Activated CD4-positive, alpha-beta T cell treated with anti-CD3 and anti-CD28 coated beads for 48 hours (primary cell): ENCODE data around the gene IPCEF1.

Source experiments
- DNase-seq: peaks from one replicate; pipeline ENCODE4 v3.0.0-alpha.2; 2020

IPCEF1 gene

DNA sequence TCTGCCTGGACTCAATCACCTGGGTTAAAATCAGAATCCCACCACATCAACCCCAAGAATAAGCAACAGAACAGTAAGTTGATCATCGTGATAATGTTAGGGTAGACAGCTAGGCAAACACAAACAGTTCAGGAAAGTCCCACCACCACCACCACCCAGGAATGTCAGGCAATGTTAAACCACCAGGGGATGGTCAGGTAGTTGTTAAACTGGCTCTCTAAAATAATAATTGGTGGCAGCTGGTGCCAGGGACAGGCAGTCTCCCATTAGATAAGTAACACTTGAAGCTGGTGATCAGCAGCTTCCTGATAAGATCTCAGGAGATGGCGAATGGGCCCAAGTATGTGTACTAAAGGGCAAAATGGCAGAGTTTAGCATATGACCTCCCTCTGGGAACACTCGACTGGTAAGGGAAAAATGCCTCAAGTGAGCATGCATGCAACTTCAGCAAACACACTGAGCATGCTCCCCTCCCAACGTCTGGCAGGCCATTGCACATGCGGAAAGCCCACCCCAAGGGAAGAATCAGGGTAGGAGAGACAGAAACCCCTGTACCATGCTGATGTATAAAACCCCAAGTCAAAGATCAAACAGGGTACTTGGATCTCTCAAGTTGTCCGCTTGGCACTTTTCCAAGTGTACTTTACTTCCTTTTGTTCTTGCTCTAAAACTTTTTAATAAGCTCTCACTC, 66.6 kb downstream of the IPCEF1 start:
- DNase-seq = no peak

DNA sequence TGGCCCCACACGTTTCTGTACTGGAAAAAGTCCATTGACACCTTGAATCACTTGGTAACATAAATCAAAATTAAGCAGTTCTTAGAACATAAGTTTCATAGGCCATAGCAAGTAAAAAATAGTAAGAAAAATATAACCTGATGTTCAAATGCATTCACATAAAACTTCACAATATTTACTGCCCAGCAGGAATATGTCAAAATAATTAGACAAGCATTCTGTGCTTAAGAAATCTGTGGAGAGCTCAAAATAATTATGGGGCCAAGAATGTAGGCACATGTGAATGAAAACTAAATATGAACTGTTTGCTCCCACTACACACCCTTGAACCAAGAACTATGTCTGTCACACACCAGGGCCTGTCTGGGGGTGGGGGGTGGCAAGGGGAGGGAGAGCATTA, 70.8 kb downstream of the IPCEF1 start:
- DNase-seq = no peak

DNA sequence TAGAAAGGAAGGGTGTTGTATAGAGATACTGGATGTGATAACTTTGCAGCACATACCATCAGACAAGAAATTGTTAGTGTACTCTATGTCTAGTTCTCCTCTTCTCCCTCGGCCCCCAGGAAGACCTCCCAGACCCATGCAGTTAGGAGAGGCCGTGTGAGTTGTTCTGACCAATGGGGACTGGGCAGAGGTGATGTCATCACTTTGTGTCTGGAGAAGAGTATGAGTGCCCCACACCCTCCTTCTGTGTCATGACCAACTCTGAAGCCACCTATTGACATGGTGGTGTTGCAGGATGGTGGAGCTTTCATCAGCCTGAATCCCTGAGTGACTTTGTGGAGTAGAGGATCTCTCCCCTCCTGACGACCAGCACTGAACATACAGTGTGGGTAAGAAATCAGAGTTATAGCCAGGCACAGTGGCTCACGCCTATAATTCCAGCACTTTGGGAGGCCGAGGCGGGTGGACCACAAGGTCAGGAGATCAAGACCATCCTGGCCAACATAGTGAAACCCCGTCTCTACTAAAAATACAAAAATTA, 72.2 kb downstream of the IPCEF1 start:
- DNase-seq = no peak

DNA sequence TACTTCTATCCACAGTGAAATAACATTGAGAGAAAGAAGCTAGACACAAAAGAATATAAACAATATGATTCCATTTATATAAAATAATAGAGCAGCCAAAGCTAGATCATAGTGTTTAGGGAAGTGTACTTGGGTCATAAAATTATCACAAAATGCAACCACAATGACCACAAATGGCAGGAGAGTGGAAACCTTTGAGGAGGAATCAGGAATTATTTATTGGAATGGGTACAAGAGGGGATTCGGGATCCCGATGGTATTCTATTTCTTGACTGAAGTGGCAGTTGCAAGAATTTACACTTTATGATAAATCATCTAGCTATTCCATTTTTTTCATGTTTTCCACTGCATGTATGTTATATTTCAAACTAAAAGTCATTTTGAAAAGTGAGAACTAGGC, 76.1 kb downstream of the IPCEF1 start:
- DNase-seq = no peak

DNA sequence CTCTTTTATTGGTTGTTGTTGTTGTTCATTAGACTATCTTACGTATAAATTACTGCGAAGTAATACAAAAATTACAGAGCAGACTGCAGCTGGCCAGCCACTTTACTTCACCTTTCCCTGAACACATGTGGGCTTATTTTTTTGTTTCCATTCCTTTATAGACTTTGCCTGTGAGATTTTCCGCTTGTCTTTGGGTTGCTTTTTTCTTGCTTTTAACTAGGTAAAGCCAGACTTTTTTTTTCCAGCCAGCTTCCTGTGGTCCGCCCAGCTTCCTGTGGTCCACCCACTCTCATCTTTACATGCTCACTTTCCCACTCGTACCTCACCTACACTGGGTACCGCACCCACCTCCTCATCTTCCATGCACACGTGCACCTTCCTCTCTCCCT, 79.0 kb downstream of the IPCEF1 start:
- peak; percentile 29 for DNase-seq

DNA sequence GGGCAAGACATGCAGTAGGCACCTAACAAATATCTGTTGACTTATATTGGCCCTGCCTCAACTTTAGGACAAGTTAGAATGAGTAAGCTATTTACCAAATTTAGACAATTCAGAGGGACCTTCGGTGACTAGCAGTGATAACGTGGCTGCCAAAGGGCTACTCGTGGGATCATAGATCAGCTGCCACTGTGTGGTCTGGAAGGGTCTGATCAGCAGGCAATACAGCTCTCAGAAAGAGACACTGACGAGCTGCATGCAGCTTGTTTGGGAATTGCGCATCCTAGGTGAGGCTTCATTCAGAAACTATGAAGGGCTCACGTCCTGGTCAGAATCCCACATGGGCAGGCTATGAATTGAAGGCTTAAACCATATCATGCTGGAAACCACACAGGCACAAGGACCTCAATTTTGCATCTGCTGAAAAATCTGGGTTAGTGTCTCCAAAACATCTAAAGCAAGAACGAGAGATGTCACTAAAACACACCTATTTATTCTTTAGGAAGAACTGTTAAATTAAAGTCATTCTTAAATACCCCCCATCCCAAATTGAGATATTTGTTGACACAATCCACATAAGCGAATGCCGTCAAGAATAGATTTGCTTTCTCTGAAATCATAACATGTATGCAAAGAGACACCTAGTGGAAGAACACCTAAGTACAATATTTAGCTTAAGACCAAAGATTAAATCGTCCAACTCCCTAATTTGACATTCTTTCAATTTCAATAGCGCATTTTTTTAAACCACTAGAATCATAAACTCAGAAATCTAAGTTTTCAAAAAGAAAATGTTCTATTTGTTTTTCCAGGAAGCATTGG, 79.6 kb downstream of the IPCEF1 start:
- no peak for DNase-seq

DNA sequence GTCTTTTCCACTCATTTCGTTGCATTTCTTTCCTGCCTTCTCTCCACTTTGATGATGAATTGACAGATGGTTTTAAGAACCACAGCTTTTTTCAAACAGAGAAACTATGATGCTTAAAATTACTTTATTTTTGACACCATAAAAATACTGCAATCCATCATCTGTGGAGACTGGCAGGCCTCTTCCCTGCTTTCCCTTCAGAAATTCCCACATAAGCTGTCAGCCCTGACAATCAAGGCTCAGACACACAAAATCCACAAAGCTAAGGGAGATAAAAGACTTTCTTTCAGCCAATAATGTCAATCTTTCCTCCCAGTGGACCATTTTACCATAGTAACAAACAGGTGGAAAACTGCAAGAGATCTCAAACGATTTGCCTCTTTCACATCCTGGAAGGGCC, 82.4 kb downstream of the IPCEF1 start:
- DNase-seq = no peak

DNA sequence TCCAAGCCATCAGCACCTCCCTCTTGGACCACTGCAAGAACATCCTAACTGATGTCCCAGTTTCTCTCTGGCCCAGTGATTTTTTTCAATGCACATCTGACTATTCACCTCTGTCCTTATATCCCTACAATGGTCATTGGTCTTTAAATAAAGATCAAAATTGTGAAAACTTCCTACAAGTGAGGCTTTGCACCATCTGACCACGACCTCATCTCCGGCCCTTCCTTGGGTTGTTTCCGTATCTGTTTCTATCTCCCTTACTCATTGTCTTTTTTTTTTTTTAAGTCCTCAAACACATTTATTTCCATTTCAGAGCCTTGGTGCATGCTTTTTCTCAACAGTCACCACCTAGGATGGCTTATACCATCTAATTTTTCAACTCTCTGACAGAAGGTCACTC, 88.1 kb downstream of the IPCEF1 start:
- no peak for DNase-seq

DNA sequence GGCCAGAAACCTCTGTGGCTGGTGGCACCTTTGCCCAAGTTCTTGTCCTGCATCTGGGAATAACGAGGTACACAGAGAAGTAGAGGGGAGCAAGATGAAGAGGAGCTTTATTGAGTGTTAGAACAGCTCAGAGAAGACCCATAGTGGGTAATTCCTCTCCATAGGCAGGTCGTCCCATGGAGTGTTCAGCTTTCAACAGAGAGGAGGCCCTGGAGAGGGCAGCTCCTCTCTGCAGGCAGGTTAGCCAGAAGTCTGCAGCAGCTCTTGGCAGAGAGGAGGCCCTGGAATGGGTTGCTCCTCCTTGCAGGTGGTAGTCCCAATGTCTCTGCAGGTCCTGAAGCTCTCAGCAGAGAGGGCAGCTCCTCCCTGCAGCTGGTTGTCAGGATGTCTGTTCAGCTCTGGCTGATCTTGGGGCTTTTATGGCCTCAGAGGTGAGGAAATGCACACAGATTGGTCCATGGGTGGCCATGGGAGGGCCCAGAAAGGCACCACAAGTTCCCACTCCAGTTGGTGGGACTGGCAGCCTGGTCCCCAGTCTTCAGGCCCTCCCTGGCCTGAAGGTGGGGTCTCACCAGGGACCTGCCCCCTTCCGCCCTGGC, 89.0 kb downstream of the IPCEF1 start:
- DNase-seq = no peak

DNA sequence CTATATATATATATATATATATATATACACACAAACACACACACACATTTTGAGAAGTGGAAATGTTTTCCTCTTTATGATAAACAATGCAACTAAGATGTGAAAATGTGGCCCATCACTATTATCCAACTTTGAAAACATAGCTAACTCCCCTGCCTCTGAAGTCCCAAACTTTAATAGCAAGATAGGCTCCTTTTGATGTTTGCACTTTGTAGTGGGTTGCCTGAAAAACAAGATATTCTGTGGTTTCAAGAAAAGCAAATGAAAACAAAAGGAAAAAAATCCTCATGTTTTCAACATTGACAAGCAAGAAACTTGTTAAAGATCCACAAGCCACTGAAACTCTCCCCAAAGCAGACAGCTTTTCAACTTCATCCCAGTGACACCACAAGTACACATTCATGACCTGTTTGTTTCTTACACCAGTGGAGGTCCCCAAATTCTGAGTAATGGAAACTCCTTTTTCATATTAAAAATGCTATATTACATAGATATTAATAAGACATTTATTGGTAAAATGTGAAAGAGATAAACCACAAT, 90.0 kb downstream of the IPCEF1 start:
- no peak for DNase-seq

DNA sequence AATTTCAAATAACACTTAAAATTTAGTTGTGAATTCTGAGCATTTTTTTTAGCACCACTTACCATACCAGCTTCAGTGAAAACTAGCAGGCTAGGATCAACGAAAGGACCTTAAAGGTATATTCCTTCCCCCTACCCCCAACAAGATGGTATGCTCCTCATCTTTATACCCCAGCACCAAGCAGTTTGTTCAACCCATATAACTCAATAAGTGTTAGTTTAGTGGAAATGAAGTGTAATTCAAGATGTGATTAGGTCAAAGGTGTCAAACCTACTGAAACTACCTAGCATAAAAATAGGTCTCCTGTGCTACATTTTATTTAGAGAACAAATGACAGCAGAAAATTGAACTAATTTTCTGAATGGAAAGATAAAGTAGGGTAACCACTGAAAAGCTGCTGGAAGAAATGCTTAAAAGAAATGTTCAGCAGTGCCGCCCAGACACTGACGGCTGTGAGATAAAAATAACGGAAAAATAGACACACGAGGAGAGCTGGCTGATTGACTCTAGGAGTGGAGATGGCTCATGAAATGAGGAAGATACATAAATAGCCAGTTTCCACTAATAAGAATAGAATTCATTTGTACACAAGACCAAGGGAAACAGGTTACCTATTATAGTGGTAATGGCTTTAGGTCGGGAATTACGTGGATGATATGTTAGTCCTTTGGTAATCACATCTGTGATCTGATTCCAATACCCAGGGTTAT, 94.8 kb downstream of the IPCEF1 start:
- DNase-seq = no peak

DNA sequence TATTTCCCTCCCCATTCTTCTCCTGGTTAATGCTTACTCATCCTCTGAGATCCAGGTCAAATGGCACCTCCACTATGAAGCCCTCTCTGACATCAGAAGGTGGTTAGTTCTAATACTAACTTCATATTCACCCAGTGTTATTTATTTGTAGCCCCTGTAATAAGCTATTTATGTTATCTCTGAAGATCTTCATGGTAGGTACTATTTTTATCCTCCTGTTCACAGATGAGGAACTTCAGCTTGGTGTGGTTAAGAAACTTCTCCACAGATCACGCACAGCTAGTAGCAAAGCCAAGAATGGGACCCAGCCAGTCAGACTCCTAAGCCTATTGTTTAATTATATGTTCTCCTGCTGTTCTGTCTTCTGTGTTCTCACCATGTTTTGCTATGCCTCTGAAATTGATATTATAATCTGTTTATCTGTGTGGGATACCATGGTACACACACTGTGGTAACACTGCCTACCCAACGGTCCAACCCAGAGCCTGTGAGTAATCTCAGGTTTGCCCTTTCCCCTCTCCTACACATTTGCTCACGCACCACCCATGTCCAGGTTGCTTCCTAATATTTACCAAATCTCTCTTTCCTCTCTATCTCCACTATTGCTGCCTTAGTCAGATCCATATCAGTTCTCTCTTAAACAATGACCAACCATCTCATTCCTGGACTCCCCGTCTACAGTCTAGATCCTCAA, 98.4 kb downstream of the IPCEF1 start:
- DNase-seq = no peak

DNA sequence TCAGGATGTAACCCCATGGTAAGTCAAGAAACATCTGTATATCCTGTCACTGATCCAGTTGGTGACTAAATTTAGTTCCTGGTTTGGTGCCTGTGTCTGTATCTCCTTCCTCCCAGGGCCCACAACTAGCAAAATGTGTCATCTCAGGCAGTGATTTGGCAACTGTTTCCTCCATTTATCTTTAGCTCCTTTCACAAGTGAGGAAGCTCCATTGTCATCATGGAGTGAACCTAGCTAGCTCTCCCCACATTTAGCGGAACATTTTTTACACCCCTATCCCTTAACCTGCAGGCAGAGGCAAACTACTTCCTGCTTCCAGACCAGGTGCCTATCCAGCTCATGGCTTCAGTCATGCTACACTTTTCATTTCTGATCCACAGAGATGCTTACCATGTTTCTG, 99.5 kb downstream of the IPCEF1 start:
- DNase-seq = no peak

DNA sequence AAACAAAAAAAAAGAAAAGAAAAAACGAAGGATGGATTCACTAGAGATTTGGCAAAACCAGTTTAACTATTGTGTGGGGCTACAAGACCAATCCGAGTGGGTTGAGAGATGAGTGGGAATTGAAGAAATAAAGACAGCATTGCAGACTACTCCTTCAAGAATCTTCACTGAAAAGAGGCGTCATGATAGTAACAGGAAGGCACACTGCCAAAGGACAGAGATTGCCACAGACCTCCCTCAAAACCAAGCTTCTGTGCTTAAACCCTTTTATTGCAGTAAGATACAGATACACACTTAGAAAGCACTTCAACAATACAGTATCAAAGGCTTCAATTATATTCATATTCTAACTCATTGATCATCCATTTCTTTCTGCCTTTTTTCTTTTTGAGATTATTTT, 103.9 kb downstream of the IPCEF1 start:
- no peak for DNase-seq

DNA sequence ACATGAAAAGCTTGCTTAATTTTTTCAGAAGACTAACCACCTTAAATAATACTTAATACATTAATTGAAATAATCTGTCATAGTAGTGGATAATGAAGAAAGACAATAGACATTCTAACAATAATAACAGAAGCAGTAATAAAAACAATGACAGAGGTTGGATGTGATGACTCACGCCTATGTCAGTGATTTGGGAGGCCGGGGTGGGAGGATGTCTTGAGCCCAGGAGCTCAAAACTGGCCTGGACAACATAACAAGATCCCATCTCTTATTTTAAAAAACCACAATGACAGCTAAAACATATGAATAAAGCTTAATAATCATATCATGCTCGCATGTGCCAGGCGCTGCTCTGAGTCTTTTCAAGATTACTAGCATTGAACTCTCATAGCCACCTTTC, 105.5 kb downstream of the IPCEF1 start:
- no peak for DNase-seq

DNA sequence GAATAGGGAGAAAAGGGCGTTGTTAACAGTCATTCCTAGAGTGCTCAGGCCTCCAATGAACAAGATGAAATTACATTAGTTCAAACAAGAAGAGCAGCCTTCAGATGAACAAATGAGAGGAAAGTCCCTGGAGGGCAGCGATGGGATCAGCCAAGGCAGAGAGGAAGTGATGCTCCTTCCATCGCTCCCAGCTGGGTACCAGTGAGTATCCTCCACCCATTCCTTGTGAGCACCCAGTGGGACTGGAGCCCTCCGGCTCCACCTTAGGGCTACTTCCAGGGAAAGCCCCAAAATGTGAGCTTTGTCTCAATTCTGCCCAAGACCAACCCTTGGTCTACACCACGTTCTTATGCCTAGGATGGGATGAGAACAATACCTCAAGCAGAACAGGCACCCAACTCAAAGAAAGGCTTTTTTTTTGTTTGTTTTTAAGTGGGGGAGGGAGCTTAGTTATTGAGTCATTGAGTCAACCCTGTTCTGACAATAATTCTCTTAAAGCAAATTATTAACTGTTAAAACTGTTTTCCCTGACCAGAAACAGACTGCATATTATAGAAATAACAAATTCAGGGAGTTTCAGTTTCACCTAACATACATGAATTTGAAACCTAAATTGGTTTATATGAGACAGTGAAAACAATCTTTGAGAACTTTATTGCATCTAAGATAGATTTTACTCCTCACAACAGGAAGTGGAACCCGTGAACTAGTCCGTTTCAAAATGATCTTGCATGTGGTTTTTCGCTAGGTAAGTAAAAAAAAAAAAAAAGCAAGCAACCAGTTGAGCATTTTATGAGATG, 106.9 kb downstream of the IPCEF1 start:
- DNase-seq = peak; percentile 39

DNA sequence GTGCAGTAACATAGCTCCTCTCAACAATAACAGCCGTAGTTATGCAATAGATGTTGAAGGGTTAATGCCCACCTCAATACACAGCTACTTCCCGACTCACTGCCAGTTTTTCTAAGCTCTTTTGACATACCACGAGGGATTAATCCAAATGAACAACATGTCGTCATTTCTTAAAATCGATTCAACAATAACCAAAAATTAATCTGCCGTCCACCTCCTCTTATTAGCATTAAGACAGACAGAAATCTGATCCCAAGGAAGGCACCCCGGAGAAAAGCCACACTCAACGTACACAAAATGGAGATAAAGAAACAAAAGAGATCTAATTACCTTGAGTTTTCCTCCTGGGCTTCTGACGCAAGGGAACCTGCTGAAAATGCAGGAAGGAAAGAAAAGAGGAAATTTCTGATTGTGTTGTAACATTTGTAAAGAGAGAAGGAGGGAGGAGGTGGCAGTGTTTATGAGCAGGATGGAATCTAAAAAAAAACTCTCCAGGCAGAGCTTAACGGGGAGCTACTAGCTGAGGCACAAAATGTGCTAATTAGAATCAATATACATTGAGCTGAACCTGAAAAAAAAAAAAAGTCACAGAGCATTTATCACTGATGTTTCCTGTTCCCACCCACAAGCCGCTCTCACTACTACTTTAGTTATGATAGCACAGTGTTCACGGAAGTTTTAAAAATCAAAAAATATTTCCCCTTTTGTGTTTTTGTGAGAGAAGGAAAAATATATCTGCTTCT, 109.3 kb downstream of the IPCEF1 start:
- peak; percentile 45 for DNase-seq

DNA sequence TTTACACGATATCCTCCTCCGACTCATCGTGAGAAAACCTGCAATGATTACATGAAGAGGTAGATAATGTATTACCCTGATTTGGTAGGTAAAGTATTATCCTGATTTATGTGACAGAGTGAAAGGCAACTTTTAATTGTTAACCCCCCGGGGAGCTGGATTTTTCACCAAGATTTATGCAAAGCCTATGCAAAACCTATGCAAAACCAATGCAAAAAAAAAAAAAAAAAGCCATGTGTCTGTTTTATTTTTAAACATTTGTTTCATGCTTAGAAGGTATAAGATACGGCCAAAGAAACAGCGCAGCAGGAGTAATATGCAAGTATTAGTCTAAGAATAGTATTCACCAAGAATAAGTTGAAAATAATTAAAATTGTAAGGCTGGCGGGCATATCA, 109.9 kb downstream of the IPCEF1 start:
- DNase-seq = no peak

DNA sequence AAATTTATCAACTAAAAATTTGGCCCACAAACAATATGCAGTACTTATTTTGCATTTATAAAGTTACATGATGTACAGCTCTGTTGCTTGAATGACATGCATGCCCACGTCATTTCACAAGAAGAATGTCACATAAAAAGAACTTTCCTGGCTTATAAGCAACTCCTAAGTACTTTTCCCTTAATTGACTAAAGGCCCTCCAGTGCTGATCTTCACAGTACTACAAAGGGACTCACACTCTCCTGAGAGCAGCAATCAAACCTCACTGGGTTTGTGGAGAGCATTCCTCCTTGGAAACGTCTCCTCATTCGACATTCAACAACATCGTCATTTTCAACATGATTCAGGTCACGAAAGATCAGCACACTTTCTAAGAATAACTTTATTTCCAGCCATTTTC, 111.1 kb downstream of the IPCEF1 start:
- no peak for DNase-seq
